Gastrocnemius medialis (tissue), 4 donors: ENCODE results near the gene HS3ST2. TPM values are rescaled to one million over a fixed set of nuclear protein-coding genes. Genes with fewer than 3 reads are reported as not detected.

Source experiments
- ATAC-seq, 2 donors: fragments of 150-250 bp; one replicate each; pipeline ENCODE4 v1.9.1; 2016
- DNase-seq, 2 donors: peaks; one replicate each; pipeline ENCODE4 v3.0.0-alpha.2; 2019
- H3K27ac ChIP-seq, 4 donors: fragments of 200-600 bp; sonication (generic); 1 replicate in 1 of 4; 2 replicates in 3 of 4; pipeline ENCODE4 v1.5.1; 2016 to 2018; ENCODE audit warnings: mild to moderate bottlenecking in 2 of 4, moderate library complexity in 1 of 4
- H3K27me3 ChIP-seq, 3 donors: fragments of 200-600 bp; sonication (generic) in 2 of 3; 1 replicate in 1 of 3; 2 replicates in 2 of 3; pipeline versions ENCODE4 v1.5.1 to v1.6.0; 2016 to 2019; ENCODE audit warnings: mild to moderate bottlenecking in 1 of 3, moderate library complexity in 1 of 3
- H3K36me3 ChIP-seq, 2 donors: fragments of 200-600 bp; sonication (generic) in 1 of 2; one replicate each; pipeline ENCODE4 v1.5.1; 2017 to 2018
- H3K4me1 ChIP-seq, 2 donors: fragments of 200-600 bp; sonication (generic) in 1 of 2; one replicate each; pipeline ENCODE4 v1.5.1; 2016 to 2017; ENCODE audit warnings: mild to moderate bottlenecking in 2 of 2
- H3K4me3 ChIP-seq, 4 donors: fragments of 200-600 bp; sonication (generic) in 3 of 4; 1 replicate in 1 of 4; 2 replicates in 3 of 4; pipeline ENCODE4 v1.5.1; 2016 to 2019; ENCODE audit warnings: mild to moderate bottlenecking in 2 of 4
- H3K9me3 ChIP-seq, 3 donors: fragments of 200-600 bp; sonication (generic) in 2 of 3; 1 replicate in 1 of 3; 2 replicates in 2 of 3; pipeline ENCODE4 v1.5.1; 2016 to 2019
- POLR2A ChIP-seq, 2 donors: fragments of 450-650 bp; IDR thresholded peaks; one replicate each; pipeline ENCODE4 v1.6.1; 2017; ENCODE audit warnings: antibody characterized with exemption in 2 of 2, mild to moderate bottlenecking in 2 of 2, moderate library complexity in 2 of 2
- in situ Hi-C, 4 donors: fragments of 200-750 bp; cut with MboI; loops; one replicate each; pipeline versions ENCODE4 v1.15.0 to v1.8.0; 2017; ENCODE audit warnings: low sequenced_read_pairs in 4 of 4
- intact Hi-C: fragments of 100-400 bp; cut with DNase I; formaldehyde crosslinking; loops from one replicate; pipeline ENCODE4 v1.15.1; 2023; ENCODE audit warnings: low total_unique reads
- total RNA-seq, 4 donors: library from RNA; depleted of rRNA; stranded (reverse); fragments of >200 nt; gene quantifications; one replicate each; pipeline versions ENCODE4 v1.1.0 to v1.2.3, GENCODE V29; 2016
- TF ChIP-seq, protein P1 (sequence below), 5 experiments: fragments of 450-650 bp in 3 of 5; fragments of 200-600 bp in 2 of 5; sonication (generic) in 2 of 5; IDR thresholded peaks in 4 of 5; conservative IDR thresholded peaks in 1 of 5; 1 replicate in 4 of 5; 2 replicates in 1 of 5; pipeline ENCODE4 v1.5.1; 2016 to 2019; ENCODE audit warnings: antibody characterized with exemption in 5 of 5, mild to moderate bottlenecking in 3 of 5, moderate library complexity in 3 of 5

Gene HS3ST2
- total RNA-seq, 4 donors from 2014 or later = 0.13 to 0.20 TPM; not detected in 2

DNA sequence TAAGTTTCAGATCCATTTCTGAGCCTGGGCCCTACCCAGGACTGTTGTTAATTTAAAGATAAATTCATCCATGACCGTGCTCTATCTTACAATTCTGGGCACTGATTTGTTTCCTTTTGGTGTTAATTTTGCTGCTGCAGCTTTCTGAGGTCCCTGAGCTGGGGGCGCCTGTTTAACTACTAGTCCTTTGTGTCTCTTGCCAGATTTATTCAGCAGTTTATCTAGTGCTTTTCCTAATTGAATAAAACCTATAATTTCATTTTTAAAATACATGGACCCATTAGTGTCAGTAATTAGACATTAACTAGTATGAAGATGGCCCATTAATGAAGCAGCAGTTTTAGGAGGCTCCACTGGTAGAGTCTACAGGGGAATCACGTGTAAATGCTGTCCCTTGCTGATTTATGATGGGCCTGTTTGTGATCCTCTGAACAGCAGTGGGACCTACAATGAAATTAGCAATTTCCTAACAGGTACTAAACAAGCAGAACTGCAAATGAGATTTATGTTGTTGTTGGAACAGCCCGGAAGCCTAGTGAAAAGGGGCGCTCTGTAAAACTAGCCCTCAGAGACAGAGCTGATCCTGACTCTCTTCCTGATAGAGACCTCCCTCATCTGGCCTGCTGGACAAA, 54.7 kb downstream of the HS3ST2 start:
- in situ Hi-C loops = no loop called here
- H3K4me1 ChIP-seq = no peaks in the 10 kb centered on the region
- TF ChIP-seq, protein P1, sequence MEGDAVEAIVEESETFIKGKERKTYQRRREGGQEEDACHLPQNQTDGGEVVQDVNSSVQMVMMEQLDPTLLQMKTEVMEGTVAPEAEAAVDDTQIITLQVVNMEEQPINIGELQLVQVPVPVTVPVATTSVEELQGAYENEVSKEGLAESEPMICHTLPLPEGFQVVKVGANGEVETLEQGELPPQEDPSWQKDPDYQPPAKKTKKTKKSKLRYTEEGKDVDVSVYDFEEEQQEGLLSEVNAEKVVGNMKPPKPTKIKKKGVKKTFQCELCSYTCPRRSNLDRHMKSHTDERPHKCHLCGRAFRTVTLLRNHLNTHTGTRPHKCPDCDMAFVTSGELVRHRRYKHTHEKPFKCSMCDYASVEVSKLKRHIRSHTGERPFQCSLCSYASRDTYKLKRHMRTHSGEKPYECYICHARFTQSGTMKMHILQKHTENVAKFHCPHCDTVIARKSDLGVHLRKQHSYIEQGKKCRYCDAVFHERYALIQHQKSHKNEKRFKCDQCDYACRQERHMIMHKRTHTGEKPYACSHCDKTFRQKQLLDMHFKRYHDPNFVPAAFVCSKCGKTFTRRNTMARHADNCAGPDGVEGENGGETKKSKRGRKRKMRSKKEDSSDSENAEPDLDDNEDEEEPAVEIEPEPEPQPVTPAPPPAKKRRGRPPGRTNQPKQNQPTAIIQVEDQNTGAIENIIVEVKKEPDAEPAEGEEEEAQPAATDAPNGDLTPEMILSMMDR (IDR thresholded peaks at IDR 0.05 in 4 of 5, conservative IDR thresholded peaks at IDR 0.05 in 1 of 5) = no peak
- TF ChIP-seq POLR2A (IDR thresholded peaks at IDR 0.05) = no peak
- no peaks in the 10 kb centered on the region for H3K27me3 ChIP-seq
- no peak for DNase-seq
- H3K27ac ChIP-seq = no peak overlapping the region
- no peak overlapping the region for H3K4me3 ChIP-seq
- H3K36me3 ChIP-seq = no peaks in the 10 kb centered on the region
- intact Hi-C loops = no loop called here
- no peaks in the 10 kb centered on the region for H3K9me3 ChIP-seq
- no peak for ATAC-seq

DNA sequence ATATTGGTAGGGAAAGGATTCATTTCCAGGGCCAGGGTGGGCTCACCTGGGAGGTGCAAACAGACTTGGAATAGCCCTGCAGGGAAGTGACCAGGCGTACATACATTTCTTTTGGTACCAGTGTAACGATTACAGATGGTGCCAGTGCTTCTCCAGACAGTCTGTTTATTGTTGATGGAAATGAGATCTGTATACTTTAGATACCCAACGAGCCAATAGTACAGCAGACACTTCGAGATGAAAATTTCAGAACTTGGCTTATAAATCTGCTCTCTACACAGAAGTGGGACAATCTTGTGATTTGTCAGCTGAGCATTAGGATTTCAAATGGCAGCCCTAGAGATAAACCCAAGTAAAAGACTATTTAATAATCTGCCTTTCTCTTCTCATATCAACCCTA, 57.9 kb downstream of the HS3ST2 start:
- no peak overlapping the region for H3K27ac ChIP-seq
- no peaks in the 10 kb centered on the region for H3K4me1 ChIP-seq
- H3K4me3 ChIP-seq = no peak overlapping the region
- in situ Hi-C loops (no loop called here), intact Hi-C loops (no loop called here)
- no peaks in the 10 kb centered on the region for H3K27me3 ChIP-seq
- ATAC-seq (no peak), DNase-seq (no peak)
- no peaks in the 10 kb centered on the region for H3K36me3 ChIP-seq
- no peaks in the 10 kb centered on the region for H3K9me3 ChIP-seq
- TF ChIP-seq POLR2A (IDR thresholded peaks at IDR 0.05) = no peak
- TF ChIP-seq, protein P1 (IDR thresholded peaks at IDR 0.05 in 4 of 5, conservative IDR thresholded peaks at IDR 0.05 in 1 of 5) = no peak

DNA sequence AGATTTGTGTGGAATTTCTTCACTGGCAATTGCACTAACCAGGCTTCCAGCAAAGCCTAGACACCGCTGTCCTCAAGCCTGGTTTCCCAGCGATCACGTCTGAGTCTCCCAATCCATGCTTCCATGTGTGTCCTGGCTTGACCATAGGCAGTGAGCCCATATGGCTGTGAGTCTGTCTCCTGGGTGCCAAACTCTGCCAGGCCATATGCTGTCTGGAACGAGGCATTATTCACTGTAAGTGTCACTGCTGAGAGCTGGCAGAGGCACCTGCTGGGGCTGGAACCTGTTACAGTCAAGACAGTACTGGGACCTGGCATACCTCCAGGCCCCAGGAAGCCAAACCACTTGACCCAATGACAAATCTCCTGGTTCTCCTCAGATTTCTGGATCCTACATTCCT, 60.4 kb downstream of the HS3ST2 start:
- intact Hi-C loops (no loop called here), in situ Hi-C loops (no loop called here)
- Histone ChIP-seq H3K27me3 (no peaks in the 10 kb centered on the region), H3K4me1 (no peaks in the 10 kb centered on the region), H3K4me3 (no peak overlapping the region), H3K36me3 (no peaks in the 10 kb centered on the region), H3K27ac (no peak overlapping the region), H3K9me3 (no peaks in the 10 kb centered on the region)
- no peak for TF ChIP-seq POLR2A (IDR thresholded peaks at IDR 0.05)
- TF ChIP-seq, protein P1 (IDR thresholded peaks at IDR 0.05 in 4 of 5, conservative IDR thresholded peaks at IDR 0.05 in 1 of 5) = no peak
- no peak for DNase-seq
- ATAC-seq = no peak

DNA sequence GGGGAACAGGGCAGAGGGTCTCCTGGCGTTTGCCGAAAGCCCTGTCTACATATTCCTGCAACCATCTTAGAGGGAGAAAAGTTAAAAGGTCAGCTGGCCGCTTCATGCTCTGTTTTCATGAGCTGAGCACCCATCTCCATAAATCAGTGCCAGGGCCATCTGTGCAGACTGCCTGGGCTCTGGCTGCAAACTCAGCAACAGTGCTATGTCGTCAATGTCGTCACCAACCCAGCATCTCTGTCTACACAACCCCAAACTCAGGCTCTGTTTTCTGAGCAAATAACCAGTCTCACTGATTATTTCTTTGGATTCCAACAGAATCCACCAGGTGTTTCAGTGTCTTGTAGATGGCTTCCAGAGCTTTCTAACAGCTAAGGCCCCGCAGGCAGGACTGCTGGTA, 65.0 kb downstream of the HS3ST2 start:
- no peak overlapping the region for H3K4me3 ChIP-seq
- ATAC-seq (no peak), DNase-seq (no peak)
- H3K36me3 ChIP-seq = no peaks in the 10 kb centered on the region
- in situ Hi-C loops (no loop called here), intact Hi-C loops (no loop called here)
- no peak overlapping the region for H3K27ac ChIP-seq
- no peak for TF ChIP-seq POLR2A (IDR thresholded peaks at IDR 0.05)
- TF ChIP-seq, protein P1 (IDR thresholded peaks at IDR 0.05 in 4 of 5, conservative IDR thresholded peaks at IDR 0.05 in 1 of 5) = no peak
- H3K9me3 ChIP-seq = no peaks in the 10 kb centered on the region
- no peaks in the 10 kb centered on the region for H3K27me3 ChIP-seq
- H3K4me1 ChIP-seq = no peaks in the 10 kb centered on the region

DNA sequence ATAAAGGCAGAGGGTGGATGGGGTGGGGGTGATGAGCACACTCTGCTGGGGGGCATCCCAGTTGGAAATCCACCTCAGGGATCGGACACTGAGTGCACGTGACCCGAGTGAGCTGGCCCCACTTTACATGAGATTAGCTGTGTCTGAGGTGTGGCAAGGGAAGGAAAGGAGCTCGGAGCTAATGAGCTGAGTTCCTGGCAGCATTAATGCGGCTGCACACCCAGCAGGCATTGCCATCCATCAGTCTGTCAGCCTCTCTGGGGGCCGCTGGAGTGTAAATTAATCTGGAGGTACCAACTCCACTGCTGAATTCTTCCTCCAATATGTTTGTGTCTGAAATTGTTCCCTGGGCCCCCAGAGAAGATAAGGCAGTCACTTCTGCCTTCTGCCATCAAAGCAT, 65.5 kb downstream of the HS3ST2 start:
- H3K36me3 ChIP-seq = no peaks in the 10 kb centered on the region
- in situ Hi-C loops = no loop called here
- DNase-seq (no peak), ATAC-seq (no peak)
- TF ChIP-seq, protein P1 (IDR thresholded peaks at IDR 0.05 in 4 of 5, conservative IDR thresholded peaks at IDR 0.05 in 1 of 5) = no peak
- no peak for TF ChIP-seq POLR2A (IDR thresholded peaks at IDR 0.05)
- H3K27ac ChIP-seq = no peak overlapping the region
- intact Hi-C loops = no loop called here
- no peak overlapping the region for H3K4me3 ChIP-seq
- no peaks in the 10 kb centered on the region for H3K27me3 ChIP-seq
- no peaks in the 10 kb centered on the region for H3K9me3 ChIP-seq
- H3K4me1 ChIP-seq = no peaks in the 10 kb centered on the region
